Small intestine (tissue), 7 donors: ENCODE measurements around the gene HOXA7. TPM values are rescaled to one million over a fixed set of nuclear protein-coding genes. Genes with fewer than 3 reads are reported as not detected.

Experiments
- DNase-seq, 2 donors: peaks; one replicate each; pipeline versions ENCODE4 v3.0.0 to v3.0.0-alpha.2; 2013
- FAIRE-seq: peaks from 2 replicates; lab custom pipeline; 2012; peaks lifted over from hg19 to GRCh38; lab: Jason Lieb, UNC
- H3K27ac ChIP-seq, 3 donors: one replicate each; pipeline ENCODE4 v1.5.1; 2013; ENCODE audit warnings: low read length in 2 of 3, mild to moderate bottlenecking in 2 of 3, control low read depth in 1 of 3, inconsistent platforms in 1 of 3, low read depth in 1 of 3, moderate library complexity in 1 of 3
- H3K27me3 ChIP-seq, 3 donors: one replicate each; pipeline ENCODE4 v1.6.1; 2013; ENCODE audit warnings: low read length in 3 of 3, inconsistent platforms in 1 of 3; ENCODE audit not compliant: control insufficient read depth in 3 of 3, insufficient read depth in 3 of 3
- H3K36me3 ChIP-seq, 3 donors: one replicate each; pipeline ENCODE4 v1.6.1; 2013; ENCODE audit warnings: low read length in 3 of 3, inconsistent platforms in 1 of 3, low read depth in 1 of 3, mild to moderate bottlenecking in 1 of 3, moderate library complexity in 1 of 3; ENCODE audit not compliant: control insufficient read depth in 3 of 3, insufficient read depth in 2 of 3
- H3K4me1 ChIP-seq, 3 donors: one replicate each; pipeline ENCODE4 v1.6.1; 2013; ENCODE audit warnings: low read length in 2 of 3, inconsistent platforms in 1 of 3, low read depth in 1 of 3, mild to moderate bottlenecking in 1 of 3, moderate library complexity in 1 of 3; ENCODE audit not compliant: control insufficient read depth in 3 of 3, insufficient read depth in 2 of 3
- H3K4me3 ChIP-seq, 3 donors: one replicate each; pipeline ENCODE4 v1.5.1; 2013; ENCODE audit warnings: low read length in 3 of 3, control low read depth in 1 of 3, inconsistent platforms in 1 of 3, low read depth in 1 of 3, mild to moderate bottlenecking in 1 of 3, moderate library complexity in 1 of 3
- H3K9me3 ChIP-seq, 2 donors: one replicate each; pipeline ENCODE4 v1.6.1; 2013; ENCODE audit warnings: low read depth in 1 of 2, low read length in 1 of 2; ENCODE audit not compliant: control insufficient read depth in 2 of 2, insufficient read depth in 1 of 2
- WGBS, 3 donors: extraction: QIAGEN DNeasy Blood & Tissue Kit; methylation state at CpG; one replicate each; pipeline ENCODE4 v1.1.7; 2013; 5-methylcytosine and 5-hydroxymethylcytosine counted together
- polyA plus RNA-seq, 4 donors: library from polyadenylated mRNA; stranded (reverse) in 3 of 4; unstranded in 1 of 4; fragments of 200-250 nt in 3 of 4; fragments of 120-200 nt in 1 of 4; gene quantifications; one replicate each; pipeline versions ENCODE4 v1.2.1 to v1.2.3, GENCODE V29; 2013
- donor health status: healthy with polysubstance abuse.
- donor health status: control.
- donor health status: control.
- donor health status: Bipolar disorder and iron deficiency.
- donor health status: healthy.

The HOXA7 gene
- polyA plus RNA-seq, 4 donors: 1.1 to 16.9 (median 1.9) TPM; not detected in 1

DNA sequence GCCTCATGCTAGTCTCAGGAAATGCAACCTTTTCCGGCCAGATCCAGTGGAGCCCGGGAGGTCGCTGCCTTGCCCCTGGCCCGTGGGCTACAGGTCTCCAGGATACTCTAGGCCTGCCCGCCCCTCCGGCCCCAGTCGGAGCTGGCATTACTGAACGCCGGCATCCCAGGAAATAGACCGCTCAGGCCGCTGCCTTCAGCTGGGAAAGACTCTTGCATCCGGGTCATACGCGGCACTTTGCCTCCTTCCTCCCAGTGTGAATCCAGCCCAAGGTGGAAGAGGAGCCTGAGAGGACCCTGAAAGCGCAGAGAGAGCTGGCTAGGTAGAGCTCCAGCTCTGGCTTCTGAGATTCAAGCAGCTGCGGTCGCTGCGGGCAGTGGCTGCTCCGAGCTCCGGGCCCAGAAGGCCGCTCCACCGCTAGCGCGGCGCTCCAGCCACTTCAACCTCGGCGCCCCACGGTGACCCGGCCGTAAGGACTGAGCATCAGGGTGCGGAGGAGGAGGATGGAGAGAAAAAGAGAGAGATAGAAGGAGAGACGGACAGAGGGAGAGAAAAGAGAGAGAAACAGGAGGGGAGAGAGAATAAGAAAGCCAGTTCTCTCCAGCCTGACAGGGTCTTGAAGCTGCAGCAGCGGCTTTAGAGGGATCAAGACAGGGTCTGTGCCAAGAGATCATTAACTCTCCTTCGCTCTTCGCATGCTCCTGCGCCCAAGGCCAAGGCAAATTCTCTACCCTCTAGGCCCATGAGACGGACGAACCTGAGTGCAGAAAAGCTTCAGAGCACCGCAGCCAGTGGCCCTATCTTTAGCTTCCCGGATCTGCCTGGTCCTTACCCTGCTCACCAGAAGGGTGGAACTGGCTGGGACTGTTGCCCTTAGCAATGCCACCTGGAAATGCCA is 19.4 kb upstream of the HOXA7 start:
- peaks cover 0 to 5% of the 10 kb centered on the region in 2 donors for H3K9me3 ChIP-seq
- 25 to 51% (median 45%) methylated on average over 40 of the region's 40 CpGs for WGBS, 3 donors
- peaks cover 0 to 2% (median 0%) of the 10 kb centered on the region in 3 donors for H3K36me3 ChIP-seq
- H3K27me3 ChIP-seq: peaks cover 15 to 97% (median 77%) of the 10 kb centered on the region in 3 donors
- peaks cover 0 to 14% (median 0%) of the 10 kb centered on the region in 3 donors for H3K4me1 ChIP-seq
- peak overlapping the region in 1 of 3 donors; percentile 16 for H3K27ac ChIP-seq
- peak overlapping the region in 1 of 3 donors; percentile 30 for H3K4me3 ChIP-seq
- no peak for FAIRE-seq
- no peak for DNase-seq

DNA sequence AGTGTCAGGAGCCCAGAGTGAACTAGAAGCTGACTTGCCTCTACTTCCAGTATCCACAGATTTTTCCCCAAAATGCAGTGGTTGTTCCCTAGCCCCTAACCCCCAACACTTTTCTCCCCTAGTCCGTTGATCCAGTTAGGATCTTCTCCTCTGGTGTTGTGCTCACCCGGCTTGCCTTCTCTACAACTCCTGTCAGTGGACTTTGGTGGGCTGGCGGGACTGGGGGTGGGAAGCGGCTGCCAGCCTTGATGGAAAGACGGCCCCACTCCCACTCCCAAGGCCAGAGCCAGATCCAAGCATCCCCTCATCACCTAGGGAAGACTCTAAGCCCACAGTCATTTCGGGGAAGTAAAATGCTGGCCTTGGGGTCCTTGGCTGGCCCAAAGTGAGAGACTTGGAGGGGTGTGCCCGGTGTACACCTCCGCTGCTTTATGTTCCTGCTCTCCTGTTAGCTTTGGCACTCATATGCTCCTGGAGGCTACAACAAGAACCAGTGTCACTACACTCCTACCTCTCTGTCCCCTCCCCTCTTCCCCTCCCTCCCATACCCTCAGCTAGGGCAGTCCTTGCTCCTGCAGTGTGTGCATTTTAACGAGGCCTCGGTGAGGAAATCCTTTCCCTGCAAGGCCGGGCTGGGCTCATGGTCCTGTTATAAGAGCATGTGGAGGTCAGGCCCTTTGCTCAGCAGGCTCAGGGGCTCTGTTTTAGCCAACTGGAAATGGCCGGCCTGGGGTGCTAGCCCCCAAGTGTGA is 18.6 kb upstream of the HOXA7 start:
- FAIRE-seq (no peak), DNase-seq (no peak)
- H3K27ac ChIP-seq: peak overlapping the region in 1 of 3 donors; percentile 39
- H3K9me3 ChIP-seq: peaks cover 0 to 5% of the 10 kb centered on the region in 2 donors
- H3K4me3 ChIP-seq: peak overlapping the region in 1 of 3 donors; percentile 30
- H3K36me3 ChIP-seq: peaks cover 0 to 2% (median 0%) of the 10 kb centered on the region in 3 donors
- 40 to 55% (median 42%) methylated on average over 12 of the region's 12 CpGs for WGBS, 3 donors
- H3K4me1 ChIP-seq: peaks cover 0 to 13% (median 0%) of the 10 kb centered on the region in 3 donors
- peaks cover 15 to 93% (median 73%) of the 10 kb centered on the region in 3 donors for H3K27me3 ChIP-seq

DNA sequence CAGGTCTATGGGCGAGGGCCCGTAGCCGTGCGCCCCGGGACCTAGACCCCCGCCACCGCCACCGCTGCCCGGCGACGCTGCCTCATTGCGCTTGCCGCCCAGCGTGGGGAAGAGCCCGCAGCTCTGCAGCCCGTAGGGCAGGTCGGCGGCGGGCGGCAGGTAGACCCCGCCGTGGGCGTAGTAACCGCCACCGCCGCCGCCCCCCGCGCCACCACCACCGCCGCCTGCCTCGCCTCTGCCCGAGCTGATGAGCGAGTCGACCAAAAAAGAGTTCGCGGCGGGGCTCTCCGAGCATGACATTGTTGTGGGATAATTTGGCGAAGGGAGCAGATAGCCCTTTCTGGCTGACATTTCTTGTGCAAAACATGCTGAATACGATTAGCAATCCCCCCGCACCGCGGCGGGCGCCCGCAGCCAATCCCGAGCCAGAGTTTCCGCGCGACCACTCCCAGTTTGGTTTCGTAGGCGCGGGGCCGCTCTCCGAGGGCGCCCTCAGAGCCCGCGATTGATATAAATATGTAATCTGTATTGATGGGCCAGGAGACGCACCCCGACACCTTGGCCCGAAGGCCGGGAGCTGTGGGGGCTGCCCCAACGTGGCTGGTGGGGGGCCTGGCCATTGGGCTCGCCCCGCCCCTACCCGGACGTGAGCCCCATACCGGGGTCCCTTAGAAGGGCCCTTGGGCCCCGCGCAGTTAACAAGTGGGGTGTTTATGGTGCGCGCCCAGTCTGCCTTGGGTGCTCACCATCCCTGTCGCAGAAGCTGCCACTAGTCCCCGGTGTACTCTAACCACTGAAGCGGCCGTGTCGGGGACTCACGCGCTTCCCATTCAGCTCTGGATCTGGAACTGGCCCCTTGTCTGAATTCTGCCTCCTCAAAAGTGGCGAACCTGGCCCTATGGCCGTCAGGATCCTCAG is 17.7 kb upstream of the HOXA7 start, which contains the start of gene HOXA10:
TSS of gene HOXA10 (minus strand) at position 365 of the 918 bp plus-strand sequence. CDS start at position 351, 14 bp downstream.
- Histone ChIP-seq H3K4me1 (peaks cover 0 to 7% (median 0%) of the 10 kb centered on the region in 3 donors), H3K36me3 (peaks cover 0 to 3% (median 0%) of the 10 kb centered on the region in 3 donors), H3K4me3 (peak within 1 kb of the TSS; percentile 47 to 73 (median 47)), H3K27me3 (peaks cover 15 to 93% (median 76%) of the 10 kb centered on the region in 3 donors), H3K9me3 (peaks cover 0 to 5% of the 10 kb centered on the region in 2 donors), H3K27ac (peak within 1 kb of the TSS in 1 of 3 donors; percentile 39)
- no peak for DNase-seq
- no peak for FAIRE-seq
- WGBS, 3 donors: 7 to 14% (median 10%) methylated on average over 74 to 82 of the region's 82 CpGs

DNA sequence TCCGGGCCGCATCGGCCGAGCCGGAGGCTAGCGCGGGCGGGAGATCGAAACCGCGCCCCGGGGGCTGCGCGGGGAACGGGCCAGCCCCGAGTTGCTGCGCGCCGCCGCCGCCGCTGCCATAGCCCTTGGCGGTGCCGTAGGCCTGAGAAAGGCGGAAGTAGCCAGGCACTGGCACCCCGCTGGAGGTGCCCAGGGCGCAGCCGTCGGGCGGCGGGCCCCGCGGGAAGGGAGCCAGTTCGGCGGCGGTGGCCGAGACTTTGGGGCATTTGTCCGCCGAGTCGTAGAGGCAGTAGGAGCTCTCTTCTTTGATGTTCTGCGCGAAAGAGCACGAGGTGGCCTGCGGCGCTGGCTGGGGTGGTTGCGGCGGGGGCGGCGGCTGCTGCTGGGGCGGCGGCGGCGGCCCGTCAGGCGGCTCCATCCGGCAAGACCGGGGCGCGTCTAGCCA is 17.1 kb upstream of the HOXA7 start:
- DNase-seq (peak in 1 of 2 donors; percentile 69), FAIRE-seq (no peak)
- Histone ChIP-seq H3K36me3 (peaks cover 0 to 5% (median 0%) of the 10 kb centered on the region in 3 donors), H3K27me3 (peaks cover 20 to 93% (median 78%) of the 10 kb centered on the region in 3 donors), H3K4me3 (peak overlapping the region; percentile 24 to 73 (median 47)), H3K4me1 (peaks cover 0 to 6% (median 0%) of the 10 kb centered on the region in 3 donors), H3K27ac (no peak overlapping the region), H3K9me3 (peaks cover 0 to 8% of the 10 kb centered on the region in 2 donors)
- WGBS, 3 donors: 1 to 2% (median 1%) methylated on average over 38 to 59 of the region's 59 CpGs

DNA sequence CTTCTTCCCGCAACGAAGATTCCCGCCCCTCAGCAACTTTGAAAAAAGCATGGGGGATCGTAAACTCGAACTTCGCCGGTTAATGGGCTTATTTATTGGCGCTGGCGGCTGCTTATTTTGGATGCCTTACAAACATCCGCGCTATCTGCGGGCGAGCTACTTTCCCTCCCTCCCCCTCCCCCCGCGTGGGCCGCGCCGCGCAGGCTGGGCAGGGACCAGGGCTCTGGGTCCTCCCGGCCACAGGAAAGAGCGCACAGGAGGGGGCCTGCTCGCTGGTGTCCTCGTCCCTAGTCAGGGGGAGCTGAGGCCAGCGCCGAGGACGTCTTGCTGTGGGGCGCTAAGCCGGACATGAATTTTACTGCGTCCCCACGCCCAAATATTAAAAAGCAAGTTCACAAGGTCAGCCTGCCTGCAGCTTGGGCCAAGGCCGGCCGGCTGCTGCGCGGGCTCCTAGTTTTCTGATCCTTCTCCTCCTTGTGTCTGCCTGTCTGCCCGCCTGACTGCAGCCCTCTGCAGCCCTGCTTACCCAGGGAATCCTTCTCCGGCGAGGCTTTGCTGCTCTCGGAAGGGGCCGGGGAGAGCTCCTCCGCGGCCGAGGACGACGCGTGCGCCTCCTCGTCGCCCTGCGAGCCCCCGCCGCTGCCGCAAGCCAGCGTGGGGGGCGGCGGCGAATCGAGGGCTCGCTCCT is 16.5 kb upstream of the HOXA7 start:
- Histone ChIP-seq H3K4me1 (peaks cover 0 to 6% (median 0%) of the 10 kb centered on the region in 3 donors), H3K4me3 (peak overlapping the region; percentile 47 to 73 (median 47)), H3K36me3 (peaks cover 0 to 7% (median 0%) of the 10 kb centered on the region in 3 donors), H3K9me3 (peaks cover 0 to 10% of the 10 kb centered on the region in 2 donors), H3K27me3 (peaks cover 20 to 93% (median 81%) of the 10 kb centered on the region in 3 donors), H3K27ac (peak overlapping the region in 1 of 3 donors; percentile 20)
- FAIRE-seq (no peak), DNase-seq (no peak)
- 2% methylated on average over 50 to 58 of the region's 58 CpGs for WGBS, 3 donors

DNA sequence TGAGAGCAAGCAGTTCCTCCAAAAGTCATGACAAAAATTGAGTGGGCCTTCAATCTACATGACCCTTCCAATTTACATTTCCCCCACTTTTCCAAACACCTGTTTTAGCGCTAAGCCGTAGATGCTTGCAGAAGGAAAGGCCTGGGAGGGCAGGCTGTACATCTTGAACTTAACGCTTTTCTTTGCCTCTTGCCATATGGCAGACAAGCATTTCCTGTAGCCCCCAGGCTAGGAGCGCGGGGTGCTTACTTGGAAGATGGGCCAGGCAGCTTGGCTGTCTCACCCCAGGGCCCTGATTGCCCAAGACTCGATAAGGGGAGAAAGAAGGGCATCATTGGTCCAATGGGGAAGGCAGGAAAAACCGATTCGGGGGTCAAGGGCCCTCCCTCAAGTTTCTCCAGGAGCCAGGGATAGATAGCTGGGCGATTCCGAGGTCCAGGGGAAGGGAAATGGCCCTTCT is 15.9 kb upstream of the HOXA7 start:
- Histone ChIP-seq H3K27me3 (peaks cover 20 to 93% (median 78%) of the 10 kb centered on the region in 3 donors), H3K9me3 (peaks cover 0 to 10% of the 10 kb centered on the region in 2 donors), H3K36me3 (peaks cover 0 to 7% (median 0%) of the 10 kb centered on the region in 3 donors), H3K4me3 (peak overlapping the region in 2 of 3 donors; percentile 47 to 73), H3K4me1 (peaks cover 0 to 6% (median 0%) of the 10 kb centered on the region in 3 donors), H3K27ac (peak overlapping the region in 1 of 3 donors; percentile 15)
- FAIRE-seq (no peak), DNase-seq (no peak)
- 7 to 9% (median 8%) methylated on average over 10 of the region's 10 CpGs for WGBS, 3 donors
